Right lobe of liver (tissue), 6 donors: ENCODE data around the gene AK1. TPM values are rescaled to one million over a fixed set of nuclear protein-coding genes. Genes with fewer than 3 reads are reported as not detected.

Source experiments
- ATAC-seq, 4 donors: fragments of 200-7000 bp; cut with Tn5 transposase; one replicate each; pipeline ENCODE4 v1.9.1; 2020; ENCODE audit warnings: mild to moderate bottlenecking in 4 of 4, moderate library complexity in 4 of 4
- DNase-seq, 3 donors: peaks; one replicate each; pipeline ENCODE4 v3.0.0-alpha.2; 2020
- H3K27ac ChIP-seq, 3 donors: fragments of 200-600 bp; one replicate each; pipeline ENCODE4 v1.8.0; 2022
- H3K27me3 ChIP-seq, 2 donors: fragments of 200-600 bp; one replicate each; pipeline ENCODE4 v1.8.0; 2022
- H3K36me3 ChIP-seq, 4 donors: fragments of 200-600 bp; sonication (generic) in 1 of 4; one replicate each; pipeline versions ENCODE4 v1.5.1 to v1.8.0; 2017 to 2022; ENCODE audit warnings: control low read depth in 1 of 4
- H3K4me1 ChIP-seq, 4 donors: fragments of 200-600 bp; sonication (generic) in 1 of 4; one replicate each; pipeline versions ENCODE4 v1.5.1 to v1.8.0; 2017 to 2022; ENCODE audit warnings: control low read depth in 1 of 4
- H3K4me3 ChIP-seq, 3 donors: fragments of 200-600 bp; one replicate each; pipeline ENCODE4 v1.8.0; 2022
- H3K9me3 ChIP-seq, 4 donors: fragments of 200-600 bp; sonication (generic) in 1 of 4; one replicate each; pipeline versions ENCODE4 v1.5.1 to v1.8.0; 2017 to 2022; ENCODE audit warnings: control low read depth in 1 of 4
- POLR2A ChIP-seq: fragments of 450-650 bp; IDR thresholded peaks from one replicate; pipeline ENCODE4 v1.6.1; 2017; ENCODE audit warnings: antibody characterized with exemption, mild to moderate bottlenecking
- WGBS: methylation state at CpG from one replicate; pipeline ENCODE4 v1.1.6; 2018; ENCODE audit warnings: low coverage, low lambda C conversion rate; ENCODE audit not compliant: insufficient coverage; ENCODE audit errors: missing lambda C conversion rate; 5-methylcytosine and 5-hydroxymethylcytosine counted together
- intact Hi-C, 2 donors: fragments of 100-400 bp; cut with DNase I; formaldehyde crosslinking; loops; one replicate each; pipeline versions ENCODE4 v1.11.2 to v1.14.1; 2022
- total RNA-seq, 6 experiments: library from RNA; depleted of rRNA in 2 of 6; stranded (reverse); fragments of >200 nt in 2 of 6; fragmentation: NEBNext Ultra II Directional in 3 of 6; extraction: Animal tissue kit (Norgen Biotek cat#: 25700) in 3 of 6; gene quantifications; one replicate each; pipeline versions ENCODE4 v1.1.0 to v1.2.4, GENCODE V29; 2016 to 2023
- TF ChIP-seq, protein P1 (sequence below), 4 donors: fragments of 200-600 bp in 3 of 4; fragments of 450-650 bp in 1 of 4; IDR thresholded peaks; one replicate each; pipeline versions ENCODE4 v1.5.1 to v1.8.0; 2016 to 2022; ENCODE audit warnings: antibody characterized with exemption in 4 of 4, mild to moderate bottlenecking in 2 of 4
- donor health status: DM: no; HTN: yes; CAD: no.
- donor health status: DM: no; HTN: no; CAD: no.
- donor health status: DM: no; HTN: no; CAD: no.
- donor health status: DM: no; HTN: yes; CAD: no.
- donor health status: DM: no; HTN: yes; CAD: no.

AK1 gene
- total RNA-seq, 6 experiments from 2014 or later = 31.4 to 78.6 (median 51.7) TPM

- intact Hi-C loops = no loop called here
- ATAC-seq (peak in 1 of 4 donors; percentile 3), DNase-seq (no peak)
- Histone ChIP-seq H3K27me3 (no peaks in the 10 kb centered on the region), H3K27ac (peak overlapping the region in 2 of 3 donors; percentile 5 to 43), H3K36me3 (peaks cover 0 to 1% (median 0%) of the 10 kb centered on the region in 4 donors), H3K4me1 (peaks cover 0 to 47% (median 9%) of the 10 kb centered on the region in 4 donors), H3K9me3 (no peaks in the 10 kb centered on the region), H3K4me3 (peak overlapping the region; percentile 54 to 69 (median 62))
- TF ChIP-seq POLR2A = no peak
- TF ChIP-seq, protein P1, sequence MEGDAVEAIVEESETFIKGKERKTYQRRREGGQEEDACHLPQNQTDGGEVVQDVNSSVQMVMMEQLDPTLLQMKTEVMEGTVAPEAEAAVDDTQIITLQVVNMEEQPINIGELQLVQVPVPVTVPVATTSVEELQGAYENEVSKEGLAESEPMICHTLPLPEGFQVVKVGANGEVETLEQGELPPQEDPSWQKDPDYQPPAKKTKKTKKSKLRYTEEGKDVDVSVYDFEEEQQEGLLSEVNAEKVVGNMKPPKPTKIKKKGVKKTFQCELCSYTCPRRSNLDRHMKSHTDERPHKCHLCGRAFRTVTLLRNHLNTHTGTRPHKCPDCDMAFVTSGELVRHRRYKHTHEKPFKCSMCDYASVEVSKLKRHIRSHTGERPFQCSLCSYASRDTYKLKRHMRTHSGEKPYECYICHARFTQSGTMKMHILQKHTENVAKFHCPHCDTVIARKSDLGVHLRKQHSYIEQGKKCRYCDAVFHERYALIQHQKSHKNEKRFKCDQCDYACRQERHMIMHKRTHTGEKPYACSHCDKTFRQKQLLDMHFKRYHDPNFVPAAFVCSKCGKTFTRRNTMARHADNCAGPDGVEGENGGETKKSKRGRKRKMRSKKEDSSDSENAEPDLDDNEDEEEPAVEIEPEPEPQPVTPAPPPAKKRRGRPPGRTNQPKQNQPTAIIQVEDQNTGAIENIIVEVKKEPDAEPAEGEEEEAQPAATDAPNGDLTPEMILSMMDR (IDR thresholded peaks at IDR 0.05) = no peak
- 24% methylated on average over 10 of the region's 27 CpGs for WGBS
These were observed 38.6 kb upstream of the AK1 start for GRCh38 chr9:127915801-127916719.

- TF ChIP-seq POLR2A = no peak
- TF ChIP-seq, protein P1 (IDR thresholded peaks at IDR 0.05) = no peak
These were observed 37.9 kb upstream of the AK1 start for GRCh38 chr9:127915325-127915752.

DNA sequence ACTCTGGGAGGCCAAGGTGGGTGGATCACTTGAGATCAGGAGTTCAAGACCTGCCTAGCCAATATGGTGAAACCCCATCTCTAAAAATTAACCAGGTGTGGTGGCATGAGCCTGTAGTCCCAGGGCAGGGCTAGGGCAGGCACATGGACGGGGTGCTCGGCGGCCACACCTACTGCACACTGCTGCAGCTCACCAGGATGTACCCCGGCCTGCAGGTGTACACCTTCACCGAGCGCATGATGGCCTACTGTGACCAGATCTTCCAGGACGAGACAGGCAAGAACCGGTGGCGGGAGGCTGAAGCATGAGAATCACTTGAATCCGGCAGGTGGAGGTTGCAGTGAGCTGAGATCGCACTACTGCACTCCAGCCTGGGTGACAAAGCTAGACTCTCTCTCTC lies 36.2 kb upstream of the AK1 start:
- H3K36me3 ChIP-seq = peaks cover 0 to 1% (median 0%) of the 10 kb centered on the region in 4 donors

More at GRCh38 chr9:127915325-127915752, 37.9 kb upstream of the AK1 start:
- peak in 1 of 4 donors; percentile 5 for ATAC-seq
- intact Hi-C loops = no loop called here
- Histone ChIP-seq H3K36me3 (peaks cover 0 to 1% (median 0%) of the 10 kb centered on the region in 4 donors), H3K27ac (no peak overlapping the region), H3K4me1 (peaks cover 0 to 47% (median 9%) of the 10 kb centered on the region in 4 donors), H3K27me3 (no peaks in the 10 kb centered on the region), H3K4me3 (no peak overlapping the region), H3K9me3 (no peaks in the 10 kb centered on the region)
- 52% methylated on average over 2 of the region's 5 CpGs for WGBS
- no peak for DNase-seq

GRCh38 chr9:127912882-127913281 lies 35.4 kb upstream of the AK1 start:
- DNase-seq = no peak

More for the DNA sequence above, 36.2 kb upstream of the AK1 start:
- DNase-seq (no peak), ATAC-seq (no peak)
- intact Hi-C loops = no loop called here
- Histone ChIP-seq H3K4me3 (no peak overlapping the region), H3K27ac (no peak overlapping the region), H3K4me1 (peaks cover 0 to 34% (median 9%) of the 10 kb centered on the region in 4 donors), H3K9me3 (no peaks in the 10 kb centered on the region), H3K27me3 (no peaks in the 10 kb centered on the region)
- 100% methylated on average over 7 of the region's 11 CpGs for WGBS
- TF ChIP-seq, protein P1 (IDR thresholded peaks at IDR 0.05) = no peak
- no peak for TF ChIP-seq POLR2A

More at GRCh38 chr9:127912882-127913281, 35.4 kb upstream of the AK1 start:
- Histone ChIP-seq H3K27ac (no peak overlapping the region), H3K27me3 (no peaks in the 10 kb centered on the region), H3K9me3 (no peaks in the 10 kb centered on the region), H3K36me3 (peaks cover 0 to 1% (median 0%) of the 10 kb centered on the region in 4 donors), H3K4me3 (no peak overlapping the region), H3K4me1 (peaks cover 0 to 28% (median 9%) of the 10 kb centered on the region in 4 donors)
- intact Hi-C loops = no loop called here
- ATAC-seq = peak in 3 of 4 donors; percentile 5 to 12 (median 5)
- TF ChIP-seq, protein P1 (IDR thresholded peaks at IDR 0.05) = no peak
- TF ChIP-seq POLR2A = no peak
- WGBS = 43% methylated on average over 5 of the region's 5 CpGs
